Activated CD4-positive, CD25-positive, alpha-beta regulatory T cell treated with anti-CD3 and anti-CD28 coated beads, Interleukin-2, amount 50 U/mL, for 16 hours (primary cell): ENCODE results near the gene LRBA.

ENCODE experiments used
- DNase-seq: peaks from one replicate; pipeline ENCODE4 v3.0.0-alpha.2; 2020; ENCODE audit warnings: low read depth, low spot score

The LRBA gene

GRCh38 chr4:150250293-150250997 is 764.6 kb downstream of the LRBA start:
- DNase-seq = no peak

- DNase-seq = no peak
These were observed 766.9 kb downstream of the LRBA start for GRCh38 chr4:150248181-150248580.

- no peak for DNase-seq
These were observed 767.9 kb downstream of the LRBA start for GRCh38 chr4:150247184-150247583.

GRCh38 chr4:150244600-150244999 is 770.5 kb downstream of the LRBA start:
- no peak for DNase-seq

- DNase-seq = no peak
These were observed 771.2 kb downstream of the LRBA start for GRCh38 chr4:150243932-150244331.

- no peak for DNase-seq
These were observed 772.1 kb downstream of the LRBA start for GRCh38 chr4:150242820-150243458.

GRCh38 chr4:150240011-150240410 is 775.1 kb downstream of the LRBA start:
- DNase-seq = no peak

GRCh38 chr4:150238591-150238990 is 776.5 kb downstream of the LRBA start:
- DNase-seq = no peak

GRCh38 chr4:150237110-150237872 is 777.8 kb downstream of the LRBA start:
- no peak for DNase-seq

- DNase-seq = no peak
These were observed 778.5 kb downstream of the LRBA start for GRCh38 chr4:150236626-150237025.

GRCh38 chr4:150235808-150236271 is 779.2 kb downstream of the LRBA start:
- no peak for DNase-seq

- no peak for DNase-seq
These were observed 779.8 kb downstream of the LRBA start for GRCh38 chr4:150235317-150235716.

GRCh38 chr4:150234246-150234645 is 780.8 kb downstream of the LRBA start:
- no peak for DNase-seq

GRCh38 chr4:150232029-150232428 is 783.1 kb downstream of the LRBA start:
- no peak for DNase-seq

- DNase-seq = no peak
These were observed 783.8 kb downstream of the LRBA start for GRCh38 chr4:150231107-150231770.

- DNase-seq = no peak
These were observed 784.5 kb downstream of the LRBA start for GRCh38 chr4:150230561-150230960.

- no peak for DNase-seq
These were observed 785.6 kb downstream of the LRBA start for GRCh38 chr4:150229520-150229919.

- DNase-seq = no peak
These were observed 790.0 kb downstream of the LRBA start for GRCh38 chr4:150224896-150225591.

- DNase-seq = no peak
These were observed 795.2 kb downstream of the LRBA start for GRCh38 chr4:150219841-150220240.

GRCh38 chr4:150218447-150218846 is 796.6 kb downstream of the LRBA start:
- DNase-seq = no peak

- DNase-seq = no peak
These were observed 797.3 kb downstream of the LRBA start for GRCh38 chr4:150217808-150218207.
